ENCODE measurements around the gene NR1D2.

DNA sequence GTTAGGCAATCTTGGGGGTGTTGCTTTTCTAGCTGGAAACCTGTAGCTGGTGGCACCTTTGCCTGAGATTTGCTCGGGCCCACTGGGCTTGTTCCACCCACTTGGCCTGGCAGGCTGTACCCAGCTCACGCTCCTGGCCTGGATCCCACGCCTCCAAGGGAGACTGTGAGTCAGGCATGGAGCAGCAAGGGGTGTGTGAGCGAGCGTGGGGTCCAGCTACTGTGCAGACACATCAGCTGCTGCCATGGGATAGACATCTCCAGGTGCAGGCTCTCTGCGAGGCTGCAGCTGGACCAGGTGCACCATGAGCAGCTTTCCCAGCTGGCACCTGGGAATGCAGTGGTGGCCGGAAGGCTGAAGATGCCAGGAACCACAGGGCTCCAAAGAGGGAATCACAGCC, 36.0 kb downstream of the NR1D2 start:
- no peak for TF ChIP-seq EZH2 (IDR thresholded peaks at IDR 0.05; ENCODE audit: borderline replicate concordance, insufficient read depth, low read length, poor library complexity, severe bottlenecking)
- TF ChIP-seq, protein P1, sequence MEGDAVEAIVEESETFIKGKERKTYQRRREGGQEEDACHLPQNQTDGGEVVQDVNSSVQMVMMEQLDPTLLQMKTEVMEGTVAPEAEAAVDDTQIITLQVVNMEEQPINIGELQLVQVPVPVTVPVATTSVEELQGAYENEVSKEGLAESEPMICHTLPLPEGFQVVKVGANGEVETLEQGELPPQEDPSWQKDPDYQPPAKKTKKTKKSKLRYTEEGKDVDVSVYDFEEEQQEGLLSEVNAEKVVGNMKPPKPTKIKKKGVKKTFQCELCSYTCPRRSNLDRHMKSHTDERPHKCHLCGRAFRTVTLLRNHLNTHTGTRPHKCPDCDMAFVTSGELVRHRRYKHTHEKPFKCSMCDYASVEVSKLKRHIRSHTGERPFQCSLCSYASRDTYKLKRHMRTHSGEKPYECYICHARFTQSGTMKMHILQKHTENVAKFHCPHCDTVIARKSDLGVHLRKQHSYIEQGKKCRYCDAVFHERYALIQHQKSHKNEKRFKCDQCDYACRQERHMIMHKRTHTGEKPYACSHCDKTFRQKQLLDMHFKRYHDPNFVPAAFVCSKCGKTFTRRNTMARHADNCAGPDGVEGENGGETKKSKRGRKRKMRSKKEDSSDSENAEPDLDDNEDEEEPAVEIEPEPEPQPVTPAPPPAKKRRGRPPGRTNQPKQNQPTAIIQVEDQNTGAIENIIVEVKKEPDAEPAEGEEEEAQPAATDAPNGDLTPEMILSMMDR (IDR thresholded peaks at IDR 0.05; ENCODE audit: poor library complexity, severe bottlenecking): no peak
- TF ChIP-seq POLR2AphosphoS5 (IDR thresholded peaks at IDR 0.05): no peak

Measured in neural cell (in vitro differentiated cells).